Measurements from ENCODE around the gene RNF214. TPM values are rescaled to one million over a fixed set of nuclear protein-coding genes. Genes with fewer than 3 reads are reported as not detected.

Gene RNF214
- total RNA-seq, 1 experiment from 2014 or later, result 7.4 TPM

DNA sequence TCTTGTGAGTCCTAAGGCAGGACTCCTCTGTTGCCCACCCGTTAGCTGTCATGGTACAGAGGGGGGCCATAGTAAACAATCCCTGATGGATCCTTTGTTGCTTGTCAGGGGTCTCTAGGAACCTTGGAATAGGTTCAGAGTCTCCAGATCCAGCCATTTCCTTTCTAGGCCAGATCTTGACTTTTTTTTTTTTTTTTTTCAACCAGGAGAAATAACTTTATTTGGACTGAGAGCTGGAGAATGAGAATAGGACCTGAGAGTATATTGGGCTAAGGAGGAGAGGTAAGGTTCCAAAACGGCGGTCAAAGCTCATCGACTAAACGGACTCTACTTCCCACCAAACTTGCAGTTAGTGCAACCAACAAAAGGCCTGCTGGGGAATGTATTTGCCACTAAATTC lies 102.9 kb downstream of the RNF214 start:
- peaks cover 3% of the 10 kb centered on the region; the same call in 1 of the 2 replicates for H3K36me3 ChIP-seq (ENCODE audit: low read depth, low read length)
- no peaks in the 10 kb centered on the region for H3K9me3 ChIP-seq (ENCODE audit: low read length)
- no peak overlapping the region for H3K9ac ChIP-seq (ENCODE audit: low read length)
- TF ChIP-seq EZH2 (IDR thresholded peaks at IDR 0.05; ENCODE audit: low read length, unreplicated experiment) (no peak), EZH2phosphoT487 (IDR thresholded peaks at IDR 0.05; ENCODE audit: borderline replicate concordance, low read length) (no peak)
- TF ChIP-seq, protein P1, sequence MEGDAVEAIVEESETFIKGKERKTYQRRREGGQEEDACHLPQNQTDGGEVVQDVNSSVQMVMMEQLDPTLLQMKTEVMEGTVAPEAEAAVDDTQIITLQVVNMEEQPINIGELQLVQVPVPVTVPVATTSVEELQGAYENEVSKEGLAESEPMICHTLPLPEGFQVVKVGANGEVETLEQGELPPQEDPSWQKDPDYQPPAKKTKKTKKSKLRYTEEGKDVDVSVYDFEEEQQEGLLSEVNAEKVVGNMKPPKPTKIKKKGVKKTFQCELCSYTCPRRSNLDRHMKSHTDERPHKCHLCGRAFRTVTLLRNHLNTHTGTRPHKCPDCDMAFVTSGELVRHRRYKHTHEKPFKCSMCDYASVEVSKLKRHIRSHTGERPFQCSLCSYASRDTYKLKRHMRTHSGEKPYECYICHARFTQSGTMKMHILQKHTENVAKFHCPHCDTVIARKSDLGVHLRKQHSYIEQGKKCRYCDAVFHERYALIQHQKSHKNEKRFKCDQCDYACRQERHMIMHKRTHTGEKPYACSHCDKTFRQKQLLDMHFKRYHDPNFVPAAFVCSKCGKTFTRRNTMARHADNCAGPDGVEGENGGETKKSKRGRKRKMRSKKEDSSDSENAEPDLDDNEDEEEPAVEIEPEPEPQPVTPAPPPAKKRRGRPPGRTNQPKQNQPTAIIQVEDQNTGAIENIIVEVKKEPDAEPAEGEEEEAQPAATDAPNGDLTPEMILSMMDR (conservative IDR thresholded peaks at IDR 0.05; ENCODE audit: low read depth, low read length), result no peak
- H3F3A ChIP-seq (ENCODE audit: low read length, unreplicated experiment), result no peaks in the 10 kb centered on the region
- ATAC-seq (no peak), DNase-seq (no peak)
- no peaks in the 10 kb centered on the region for H3K9me2 ChIP-seq (replicated peaks; ENCODE audit: low read length)
- no peaks in the 10 kb centered on the region for H4K20me1 ChIP-seq (ENCODE audit: low read length)
- H3K4me2 ChIP-seq (ENCODE audit: low read length), result no peak overlapping the region
- intact Hi-C loops (cut with micrococcal nuclease), result no loop called here
- BruUV-seq (replicated peaks), result no TSS peak
- ChIA-PET CTCF (no interaction called here), POLR2A (ENCODE audit: unreplicated experiment) (no interaction called here)
- H2AFZ ChIP-seq (ENCODE audit: low read length), result no peak overlapping the region
- no peak overlapping the region for H3K4me3 ChIP-seq (ENCODE audit: low read length)
- H3K27me3 ChIP-seq (ENCODE audit: low read length), result no peaks in the 10 kb centered on the region
- H3K27ac ChIP-seq (ENCODE audit: low read length), result no peak overlapping the region
- H3K79me2 ChIP-seq (ENCODE audit: low read length), result no peaks in the 10 kb centered on the region; the same call in 1 of the 2 replicates
- H3K4me1 ChIP-seq (ENCODE audit: insufficient read depth, low read length), result no peaks in the 10 kb centered on the region

Other genes with a start within 250 kb of the RNF214 start
- gene SIK3, start 134.2 kb upstream of the RNF214 start, total RNA-seq (2014; rRNA removed), result 14.5 and 17.4 TPM in 2 replicates
- gene PAFAH1B2, start 88.4 kb upstream of the RNF214 start, total RNA-seq (2014; rRNA removed), result 88.6 and 91.6 TPM in 2 replicates
- gene SIDT2, start 53.9 kb upstream of the RNF214 start, total RNA-seq (2014; rRNA removed), result 13.6 and 22.7 TPM in 2 replicates
- gene TAGLN, start 33.3 kb upstream of the RNF214 start, total RNA-seq (2014; rRNA removed), result 8.0 and 10.3 TPM in 2 replicates
- 43.6 and 55.1 TPM in 2 replicates for gene PCSK7, start 598 bp upstream of the RNF214 start, total RNA-seq (2014; rRNA removed)
- gene BACE1-AS, start 58.7 kb downstream of the RNF214 start, total RNA-seq (2014; rRNA removed), result 3.6 and 3.7 TPM in 2 replicates
- 16.8 and 27.7 TPM in 2 replicates for gene BACE1, start 83.6 kb downstream of the RNF214 start, total RNA-seq (2014; rRNA removed)
- gene CEP164, start 95.2 kb downstream of the RNF214 start, total RNA-seq (2014; rRNA removed), result 43.7 and 51.1 TPM in 2 replicates

Data from PC-3 (cell line).